DMS79 treated with DMSO at 0.1 percent for 48 hours (cell line): ENCODE results near the gene CLIC2.
A peak's percentile ranks its signal among the peaks of the same experiment; 100 is the strongest.
"Not testable (repeated sequence)": the region's sequence is repeated elsewhere in the genome, so short reads cannot be mapped to it uniquely, and the experiment has no call there.

Source experiments
- DNase-seq: peaks from one replicate; lab custom pipeline; 2025; lab: John Stamatoyannopoulos, UW

Gene CLIC2

DNA sequence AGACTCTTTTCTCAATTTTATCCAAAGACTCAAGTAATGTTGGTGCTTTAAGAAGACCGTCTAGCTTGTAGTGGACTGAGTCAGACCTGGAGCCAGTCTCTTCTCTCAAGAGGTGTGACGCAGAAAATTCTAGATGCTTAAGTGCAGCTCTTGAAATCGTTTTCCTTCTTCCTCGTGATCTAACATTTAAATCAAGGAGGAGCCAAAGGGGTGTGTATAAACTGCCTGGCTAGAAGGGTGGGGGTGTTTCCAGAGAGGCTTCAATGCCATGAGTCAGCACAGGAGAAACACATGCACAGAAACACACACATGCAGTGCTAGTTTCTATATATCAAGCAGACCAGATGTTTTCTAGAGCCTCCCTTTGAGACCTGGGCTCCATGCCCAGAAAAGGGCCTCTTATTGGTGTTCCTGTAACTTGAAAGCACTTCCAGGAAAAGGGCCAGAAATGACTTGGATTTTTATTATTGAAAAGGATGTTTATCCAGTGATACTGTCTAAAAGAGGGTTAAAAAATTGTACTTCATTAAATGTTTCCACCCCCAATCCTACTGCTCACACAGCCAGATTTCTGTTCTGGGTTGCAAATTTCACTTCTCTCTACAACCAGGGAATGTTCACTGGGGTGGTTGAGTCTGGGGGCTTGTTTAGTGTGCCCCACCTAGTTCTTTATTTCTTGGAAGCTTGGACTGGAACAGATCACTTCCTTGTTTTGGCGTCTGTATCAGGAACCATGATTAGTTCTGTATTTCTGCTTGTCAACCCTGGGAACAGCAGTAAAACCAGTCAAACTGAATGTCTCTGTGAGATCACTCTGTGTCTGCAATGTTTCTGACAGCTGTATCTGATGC is at the start of gene CLIC2:
Gene CLIC2, minus strand, starts transcription at position 129 of the 851 bp plus-strand sequence. CDS start 187 bp downstream, outside the sequence.
- peak; percentile 64 for DNase-seq

DNA sequence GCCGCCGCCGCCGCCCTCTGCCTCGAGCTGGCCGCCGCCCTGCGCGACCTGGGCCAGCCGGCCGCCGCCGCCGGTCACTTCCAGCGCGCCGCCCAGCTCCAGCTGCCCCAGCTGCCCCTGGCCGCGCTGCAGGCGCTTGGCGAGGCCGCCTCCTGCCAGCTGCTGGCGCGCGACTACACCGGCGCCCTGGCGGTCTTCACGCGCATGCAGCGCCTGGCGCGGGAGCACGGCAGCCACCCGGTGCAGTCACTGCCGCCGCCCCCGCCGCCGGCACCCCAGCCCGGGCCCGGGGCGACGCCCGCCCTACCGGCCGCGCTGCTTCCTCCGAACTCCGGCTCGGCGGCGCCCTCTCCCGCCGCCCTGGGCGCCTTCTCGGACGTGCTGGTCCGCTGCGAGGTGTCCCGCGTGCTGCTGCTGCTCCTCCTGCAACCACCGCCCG is 48.1 kb upstream of the CLIC2 start:
- not testable (repeated sequence) for DNase-seq

DNA sequence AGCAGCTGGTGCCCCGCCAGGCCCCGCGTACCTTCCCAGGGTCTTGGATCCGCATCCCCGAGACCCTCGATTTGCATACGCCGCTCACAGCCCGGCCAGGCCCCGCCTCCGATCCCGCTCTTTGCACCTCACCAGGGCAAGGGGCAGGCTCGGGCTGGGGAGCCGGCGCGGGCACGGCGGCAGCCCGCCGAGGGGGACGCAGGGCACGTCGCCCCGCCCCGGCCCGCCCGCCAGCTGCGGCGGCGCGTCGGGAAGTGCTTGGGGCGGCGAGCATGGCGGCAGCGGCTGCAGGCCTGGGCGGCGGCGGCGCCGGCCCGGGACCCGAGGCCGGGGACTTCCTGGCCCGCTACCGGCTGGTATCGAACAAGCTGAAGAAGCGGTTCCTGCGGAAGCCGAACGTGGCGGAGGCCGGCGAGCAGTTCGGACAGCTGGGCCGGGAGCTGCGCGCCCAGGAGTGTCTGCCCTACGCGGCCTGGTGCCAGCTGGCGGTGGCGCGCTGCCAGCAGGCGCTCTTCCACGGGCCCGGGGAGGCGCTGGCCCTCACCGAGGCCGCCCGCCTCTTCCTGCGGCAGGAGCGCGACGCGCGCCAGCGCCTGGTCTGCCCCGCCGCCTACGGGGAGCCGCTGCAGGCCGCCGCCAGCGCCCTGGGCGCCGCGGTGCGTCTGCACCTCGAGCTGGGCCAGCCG is 47.6 kb upstream of the CLIC2 start, which contains the start of gene F8A2:
Gene F8A2, plus strand, starts transcription at position 253 of the 686 bp plus-strand sequence. Its CDS starts 20 bp downstream, at position 273.
- DNase-seq: not testable (repeated sequence)

DNA sequence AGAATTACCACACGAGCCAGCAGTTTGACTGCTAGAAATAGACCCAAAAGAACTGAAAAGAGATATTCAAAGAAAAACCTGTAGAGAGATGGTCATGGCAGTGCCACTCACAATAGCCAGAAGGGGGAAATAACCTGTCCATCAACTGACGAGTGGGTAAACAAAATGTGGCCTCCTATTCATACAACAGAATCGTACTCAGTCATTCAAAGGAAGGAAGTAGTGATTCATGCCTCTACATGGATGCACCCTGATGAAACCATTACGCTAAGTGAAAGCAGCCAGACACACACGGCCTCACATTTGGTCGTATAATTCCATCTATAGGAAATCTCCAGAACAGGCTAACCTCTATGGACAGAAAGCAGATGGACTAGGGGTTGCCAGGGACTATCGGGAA is 45.4 kb upstream of the CLIC2 start:
- DNase-seq: not testable (repeated sequence)

- not testable (repeated sequence) for DNase-seq
Observed at GRCh38 chrX:155373777-155374458, 39.5 kb upstream of the CLIC2 start.

DNA sequence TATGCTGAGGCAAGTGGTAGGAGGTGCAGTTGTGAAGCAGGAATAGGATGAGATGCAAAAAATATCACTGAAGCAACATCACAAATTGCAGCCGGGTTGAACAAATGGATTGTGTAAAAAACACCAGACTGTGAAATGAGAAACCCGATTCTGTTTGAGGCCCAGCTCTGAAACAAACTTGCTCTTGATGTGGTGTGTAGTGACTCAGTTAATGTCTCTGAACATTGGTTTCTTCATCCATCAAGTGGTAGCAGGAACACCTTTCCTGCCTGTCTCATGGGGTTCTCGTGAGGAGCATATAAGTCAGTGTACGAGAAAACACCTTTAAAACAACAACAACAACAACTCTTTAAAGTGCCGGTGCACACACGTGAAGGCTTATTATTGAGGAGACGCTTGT is 29.3 kb upstream of the CLIC2 start:
- not testable (repeated sequence) for DNase-seq

GRCh38 chrX:155349448-155349847 is 15.0 kb upstream of the CLIC2 start:
- DNase-seq: not testable (repeated sequence)

- not testable (repeated sequence) for DNase-seq
Observed at GRCh38 chrX:155345689-155346088, 11.3 kb upstream of the CLIC2 start.

GRCh38 chrX:155335337-155335712 is 911 bp upstream of the CLIC2 start:
- DNase-seq: not testable (repeated sequence)

- no peak for DNase-seq
Observed at GRCh38 chrX:155333544-155334100, 792 bp downstream of the CLIC2 start.

GRCh38 chrX:155330992-155331391 is 3.4 kb downstream of the CLIC2 start:
- DNase-seq: no peak

- no peak for DNase-seq
Observed at GRCh38 chrX:155329293-155329692, 5.1 kb downstream of the CLIC2 start.

- DNase-seq: no peak
Observed at GRCh38 chrX:155326610-155327009, 7.8 kb downstream of the CLIC2 start.

GRCh38 chrX:155314260-155314659 is 20.2 kb downstream of the CLIC2 start:
- DNase-seq: no peak

GRCh38 chrX:155313766-155314165 is 20.6 kb downstream of the CLIC2 start:
- DNase-seq: no peak

DNA sequence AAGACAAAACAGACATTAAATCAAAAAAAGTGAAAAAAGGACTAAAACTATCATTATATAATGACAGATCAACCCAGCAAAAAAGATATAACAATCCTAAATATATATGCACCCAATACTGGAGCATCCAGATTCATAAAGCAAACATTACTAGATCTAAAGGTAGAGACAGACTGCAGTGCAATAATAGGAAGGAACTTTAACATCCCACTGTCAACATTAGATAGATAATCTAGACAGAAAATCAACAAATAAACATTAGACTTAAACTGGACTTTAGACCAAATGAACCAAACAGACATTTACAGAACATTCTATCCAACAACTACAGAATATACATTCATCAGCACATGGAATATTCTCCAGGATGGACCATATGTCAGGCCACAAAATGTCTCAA is 40.6 kb downstream of the CLIC2 start:
- no peak for DNase-seq

DNA sequence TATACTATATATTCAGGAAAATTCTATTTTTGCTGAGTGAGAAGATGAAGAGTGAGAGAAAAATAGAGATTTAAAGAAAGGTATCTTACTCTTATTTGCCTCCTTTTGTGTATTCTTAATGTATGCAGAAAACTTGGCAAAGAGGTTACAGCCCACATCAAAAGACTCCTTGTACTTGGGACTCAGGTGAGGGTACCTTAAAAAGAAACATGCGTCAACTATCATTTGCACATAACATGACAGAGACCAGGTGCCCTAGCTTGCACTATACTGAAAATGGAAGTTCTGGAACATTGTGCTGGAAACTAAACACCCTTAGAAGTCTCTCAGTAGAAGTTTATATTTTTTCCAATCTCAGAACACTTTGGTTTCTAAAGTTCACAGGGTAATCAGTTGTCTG is 54.5 kb downstream of the CLIC2 start:
- no peak for DNase-seq

GRCh38 chrX:155270969-155271368 is 63.4 kb downstream of the CLIC2 start:
- no peak for DNase-seq

DNA sequence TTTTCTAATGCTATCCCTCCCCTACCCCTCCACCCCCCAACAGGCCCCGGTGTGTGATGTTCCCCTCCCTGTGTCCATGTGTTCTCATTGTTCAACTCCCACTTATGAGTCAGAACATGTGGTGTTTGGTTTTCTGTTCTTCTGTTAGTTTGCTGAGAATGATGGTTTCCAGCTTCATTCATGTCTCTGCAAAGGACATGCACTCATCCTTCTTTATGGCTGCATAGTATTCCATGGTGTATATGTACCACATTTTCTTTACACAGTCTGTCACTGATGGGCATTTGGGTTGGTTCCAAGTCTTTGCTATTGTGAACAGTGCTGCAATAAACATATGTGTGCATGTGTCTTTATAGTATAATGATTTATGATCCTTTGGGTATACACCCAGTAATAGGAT is 66.4 kb downstream of the CLIC2 start:
- not testable (repeated sequence) for DNase-seq

- DNase-seq: no peak
Observed at GRCh38 chrX:155266439-155266838, 68.0 kb downstream of the CLIC2 start.

GRCh38 chrX:155263854-155264628 is 70.4 kb downstream of the CLIC2 start, which contains the start of gene RAB39B:
TSS of gene RAB39B (minus strand) at chrX:155264491. CDS start at chrX:155264288, 203 bp downstream.
- peak; percentile 48 for DNase-seq
